IMR-90 (cell line): ENCODE measurements around the gene DAB1. TPM values are rescaled to one million over a fixed set of nuclear protein-coding genes. Genes with fewer than 3 reads are reported as not detected.

Experiments used
- ATAC-seq: fragments of 200-7000 bp; cut with Tn5 transposase; 2 replicates; pipeline ENCODE4 v1.9.1; 2020; ENCODE audit warnings: low read depth, mild to moderate bottlenecking, moderate library complexity
- BruUV-seq: library from RNA; stranded (reverse); fragments of 400-500 nt; replicated peaks from 2 replicates; lab custom pipeline; 2021; lab: Mats Ljungman, UMichigan
- CTCF ChIA-PET: fragments of 300-600 bp; formaldehyde crosslinking; extraction: SDS; loops from one replicate; lab custom pipeline; 2021; ENCODE audit warnings: antibody characterized with exemption; lab: Yijun Ruan, JAX
- POLR2A ChIA-PET: fragments of 300-600 bp; sonication (Branson Sonifier 250); formaldehyde crosslinking; loops from one replicate; lab custom pipeline; 2022; ENCODE audit warnings: antibody characterized with exemption; ENCODE audit not compliant: unreplicated experiment; lab: Charles Lee
- DNase-seq: peaks from one replicate; pipeline ENCODE4 v3.0.0; 2013
- H2AFZ ChIP-seq: replicated peaks from 2 replicates; pipeline ENCODE3; 2013; ENCODE audit warnings: low read length, mild to moderate bottlenecking; ENCODE audit not compliant: poor library complexity
- H2AK5ac ChIP-seq: 2 replicates; pipeline ENCODE4 v1.6.1; 2013; ENCODE audit warnings: low read depth, low read length, inconsistent platforms
- H2AK9ac ChIP-seq: replicated peaks from 2 replicates; pipeline ENCODE3; 2013; ENCODE audit warnings: mild to moderate bottlenecking, low read depth, low read length, moderate library complexity; ENCODE audit not compliant: poor library complexity
- H2BK120ac ChIP-seq: 2 replicates; pipeline ENCODE4 v1.6.1; 2013; ENCODE audit warnings: low read depth, low read length, inconsistent platforms
- H2BK15ac ChIP-seq: 3 replicates; pipeline ENCODE4 v1.6.1; 2013; ENCODE audit warnings: low read depth, low read length, inconsistent platforms
- H2BK20ac ChIP-seq: 2 replicates; pipeline ENCODE4 v1.6.1; 2013; ENCODE audit warnings: low read depth, mild to moderate bottlenecking, inconsistent platforms, low read length, moderate library complexity
- H2BK5ac ChIP-seq: 2 replicates; pipeline ENCODE4 v1.6.1; 2013; ENCODE audit warnings: mild to moderate bottlenecking, low read depth, low read length, inconsistent platforms; ENCODE audit not compliant: poor library complexity, severe bottlenecking
- H3K14ac ChIP-seq: replicated peaks from 2 replicates; pipeline ENCODE4 v1.6.1; 2013; ENCODE audit warnings: low read depth, low read length, inconsistent platforms
- H3K18ac ChIP-seq: 2 replicates; pipeline ENCODE4 v1.6.1; 2013; ENCODE audit warnings: low read depth, low read length, control low read depth
- H3K23ac ChIP-seq: 2 replicates; pipeline ENCODE4 v1.6.1; 2013; ENCODE audit warnings: low read depth, low read length, inconsistent platforms
- H3K27ac ChIP-seq: 2 replicates; pipeline ENCODE4 v1.5.1; 2013; ENCODE audit warnings: mild to moderate bottlenecking, control low read depth, low read length; ENCODE audit not compliant: insufficient read depth
- H3K27me3 ChIP-seq: 2 replicates; pipeline ENCODE4 v1.6.1; 2013; ENCODE audit warnings: low read length; ENCODE audit not compliant: control insufficient read depth, insufficient read depth
- H3K36me3 ChIP-seq: 2 replicates; pipeline ENCODE4 v1.6.1; 2013; ENCODE audit warnings: low read length, mixed read lengths; ENCODE audit not compliant: control insufficient read depth, insufficient read depth
- H3K4ac ChIP-seq: 2 replicates; pipeline ENCODE4 v1.6.1; 2013; ENCODE audit warnings: low read depth, low read length, inconsistent platforms
- H3K4me1 ChIP-seq: 2 replicates; pipeline ENCODE4 v1.6.1; 2013; ENCODE audit warnings: low read length, mixed read lengths; ENCODE audit not compliant: control insufficient read depth, insufficient read depth
- H3K4me2 ChIP-seq: 2 replicates; pipeline ENCODE4 v1.6.1; 2013; ENCODE audit warnings: low read depth, mild to moderate bottlenecking, control low read depth, low read length, moderate library complexity
- H3K4me3 ChIP-seq: 2 replicates; pipeline ENCODE4 v1.5.1; 2013; ENCODE audit warnings: low read depth, mild to moderate bottlenecking, control low read depth, low read length, moderate library complexity; ENCODE audit not compliant: insufficient read depth
- H3K56ac ChIP-seq: 2 replicates; pipeline ENCODE4 v1.6.1; 2013; ENCODE audit warnings: low read length, inconsistent platforms; ENCODE audit not compliant: insufficient read depth; ENCODE audit errors: extremely low read depth
- H3K79me1 ChIP-seq, 2 experiments: 2 replicates each; pipeline ENCODE4 v1.6.1; 2013; ENCODE audit warnings: low read length in 2 of 2, inconsistent platforms in 1 of 2, low read depth in 1 of 2
- H3K9ac ChIP-seq: 2 replicates; pipeline ENCODE4 v1.6.1; 2013; ENCODE audit warnings: low read depth, low read length, control low read depth
- H3K9me1 ChIP-seq: 2 replicates; pipeline ENCODE4 v1.6.1; 2013; ENCODE audit warnings: low read length, inconsistent platforms; ENCODE audit not compliant: insufficient read depth
- H3K9me3 ChIP-seq: 2 replicates; pipeline ENCODE4 v1.6.1; 2013; ENCODE audit warnings: low read length; ENCODE audit not compliant: control insufficient read depth, insufficient read depth
- H4K20me1 ChIP-seq: 2 replicates; pipeline ENCODE4 v1.6.1; 2013; ENCODE audit warnings: low read length, inconsistent platforms; ENCODE audit not compliant: insufficient read depth
- H4K5ac ChIP-seq: 2 replicates; pipeline ENCODE4 v1.6.1; 2013; ENCODE audit warnings: mild to moderate bottlenecking, low read depth, low read length, control low read depth
- H4K8ac ChIP-seq, 2 experiments: 2 replicates each; pipeline ENCODE4 v1.6.1; 2013; ENCODE audit warnings: low read depth in 2 of 2, low read length in 2 of 2, control low read depth in 1 of 2, inconsistent platforms in 1 of 2
- H4K91ac ChIP-seq: 2 replicates; pipeline ENCODE4 v1.6.1; 2013; ENCODE audit warnings: low read depth, low read length, inconsistent platforms; ENCODE audit not compliant: insufficient read depth
- CEBPB ChIP-seq: IDR thresholded peaks from 2 replicates; pipeline ENCODE4 v1.6.1; 2012; ENCODE audit warnings: low read depth, low read length, improper control_type of control experiment
- CHD1 ChIP-seq: IDR thresholded peaks from 2 replicates; pipeline ENCODE4 v1.6.1; 2012; ENCODE audit warnings: low read depth, low read length, improper control_type of control experiment
- POLR2A ChIP-seq: IDR thresholded peaks from 2 replicates; pipeline ENCODE4 v1.6.1; 2012; ENCODE audit warnings: mild to moderate bottlenecking, low read depth, low read length
- WGBS, 2 experiments: methylation state at CpG; one replicate each; pipeline versions ENCODE4 v1.1.5 to v1.1.7; 2013; ENCODE audit warnings: missing lambda C conversion rate in 2 of 2; ENCODE audit not compliant: insufficient read length in 1 of 2; ENCODE audit errors: extremely low coverage in 2 of 2; 5-methylcytosine and 5-hydroxymethylcytosine counted together
- dilution Hi-C: fragments of 300-500 bp; cut with HindIII; formaldehyde crosslinking; loops from one replicate; pipeline ENCODE4 v1.14.3; 2018; ENCODE audit warnings: low sequenced_read_pairs; ENCODE audit not compliant: unreplicated experiment
- in situ Hi-C: fragments of 300-500 bp; cut with MboI; formaldehyde crosslinking; loops from 3 replicates; pipeline ENCODE4 v1.14.3; 2019; ENCODE audit warnings: low sequenced_read_pairs, inconsistent platforms, mixed read lengths
- intact Hi-C: fragments of 100-400 bp; cut with micrococcal nuclease; formaldehyde crosslinking; loops from 2 replicates; pipeline ENCODE4 v1.10.0; 2022
- polyA plus RNA-seq, 3 experiments: library from polyadenylated mRNA; depleted of rRNA; stranded (reverse); fragments of >200 nt; gene quantifications; 2 replicates each; pipeline ENCODE4 v1.2.3, GENCODE V29; 2012; ENCODE audit warnings: low replicate concordance in 1 of 3
- total RNA-seq: library from RNA; depleted of rRNA; stranded (reverse); fragments of >200 nt; gene quantifications from 2 replicates; pipeline ENCODE4 v1.2.3, GENCODE V29; 2012
- TF ChIP-seq, protein P1 (sequence below): fragments of 150-350 bp; IDR thresholded peaks from 2 replicates; pipeline ENCODE4 v1.6.1; 2017; ENCODE audit warnings: mild to moderate bottlenecking, antibody characterized with exemption, low read length, low read depth
- TF ChIP-seq, protein P2 (sequence below): fragments of 150-350 bp; IDR thresholded peaks from 2 replicates; pipeline ENCODE4 v1.6.1; 2016; ENCODE audit warnings: low read depth, mild to moderate bottlenecking, low read length, moderate library complexity, borderline replicate concordance

Gene DAB1
- total and polyA plus RNA-seq, 2 of the 4 experiments (the other 2 are of a cell fraction): 0.18 to 0.41 TPM

DNA sequence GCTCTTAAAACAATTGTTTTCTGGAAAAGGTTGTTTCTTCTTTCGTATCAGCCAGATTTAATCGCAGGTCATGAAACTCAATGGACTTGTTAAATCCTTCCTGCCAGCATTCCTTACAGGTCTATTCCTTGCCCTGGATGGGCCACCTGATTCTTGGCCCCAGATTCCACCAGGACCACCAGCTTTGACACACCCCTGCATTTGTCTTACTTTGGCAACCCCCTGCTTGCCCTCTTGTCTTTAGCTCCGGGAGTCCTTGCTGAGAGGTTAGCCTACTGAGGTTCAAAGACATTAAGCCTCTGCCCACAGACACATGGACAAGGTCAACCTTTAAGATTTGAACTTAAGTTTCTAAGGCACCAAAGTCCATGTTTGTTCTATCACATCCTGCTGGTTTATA, 27.1 kb upstream of the DAB1 start:
- H2AFZ ChIP-seq: no peak overlapping the region
- no peak overlapping the region for H2BK120ac ChIP-seq
- H3K27ac ChIP-seq: no peak overlapping the region
- no peak overlapping the region for H2AK5ac ChIP-seq
- H2BK20ac ChIP-seq: no peak overlapping the region
- no peaks in the 10 kb centered on the region for H4K20me1 ChIP-seq
- WGBS, 2 experiments: no CpG with 5 or more reads among the region's 3 CpGs
- no TSS peak for BruUV-seq
- ATAC-seq: no peak
- no peaks in the 10 kb centered on the region for H3K4me1 ChIP-seq
- no peak overlapping the region for H2BK5ac ChIP-seq
- H3K4ac ChIP-seq: no peak overlapping the region
- no peak overlapping the region for H3K56ac ChIP-seq
- H3K9me3 ChIP-seq: no peaks in the 10 kb centered on the region
- no peaks in the 10 kb centered on the region for H3K36me3 ChIP-seq
- H3K18ac ChIP-seq: no peak overlapping the region
- no peak overlapping the region for H3K14ac ChIP-seq
- H4K91ac ChIP-seq: no peak overlapping the region
- no peaks in the 10 kb centered on the region; the same call in 1 of the 2 replicates for H3K27me3 ChIP-seq
- H4K8ac ChIP-seq: no peak overlapping the region
- no peaks in the 10 kb centered on the region for H3K9me1 ChIP-seq
- intact Hi-C loops: no loop called here
- no peak overlapping the region for H4K5ac ChIP-seq
- dilution Hi-C loops: no loop called here
- CTCF ChIA-PET: interaction anchor here (1.7 kb wide), 1 partner anchor 13 kb away, joined by 8 read pairs; no protein-coding TSS in a partner anchor
- H3K79me1 ChIP-seq: no peaks in the 10 kb centered on the region
- no peak overlapping the region for H3K4me3 ChIP-seq
- in situ Hi-C loops: no loop called here
- H3K4me2 ChIP-seq: no peak overlapping the region
- DNase-seq: no peak
- POLR2A ChIA-PET: no interaction called here
- H2AK9ac ChIP-seq: no peak overlapping the region
- H3K23ac ChIP-seq: no peak overlapping the region
- no peak overlapping the region for H2BK15ac ChIP-seq
- TF ChIP-seq POLR2A: no peak
- TF ChIP-seq, protein P1, sequence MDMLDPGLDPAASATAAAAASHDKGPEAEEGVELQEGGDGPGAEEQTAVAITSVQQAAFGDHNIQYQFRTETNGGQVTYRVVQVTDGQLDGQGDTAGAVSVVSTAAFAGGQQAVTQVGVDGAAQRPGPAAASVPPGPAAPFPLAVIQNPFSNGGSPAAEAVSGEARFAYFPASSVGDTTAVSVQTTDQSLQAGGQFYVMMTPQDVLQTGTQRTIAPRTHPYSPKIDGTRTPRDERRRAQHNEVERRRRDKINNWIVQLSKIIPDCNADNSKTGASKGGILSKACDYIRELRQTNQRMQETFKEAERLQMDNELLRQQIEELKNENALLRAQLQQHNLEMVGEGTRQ: no peak
- TF ChIP-seq, protein P2, sequence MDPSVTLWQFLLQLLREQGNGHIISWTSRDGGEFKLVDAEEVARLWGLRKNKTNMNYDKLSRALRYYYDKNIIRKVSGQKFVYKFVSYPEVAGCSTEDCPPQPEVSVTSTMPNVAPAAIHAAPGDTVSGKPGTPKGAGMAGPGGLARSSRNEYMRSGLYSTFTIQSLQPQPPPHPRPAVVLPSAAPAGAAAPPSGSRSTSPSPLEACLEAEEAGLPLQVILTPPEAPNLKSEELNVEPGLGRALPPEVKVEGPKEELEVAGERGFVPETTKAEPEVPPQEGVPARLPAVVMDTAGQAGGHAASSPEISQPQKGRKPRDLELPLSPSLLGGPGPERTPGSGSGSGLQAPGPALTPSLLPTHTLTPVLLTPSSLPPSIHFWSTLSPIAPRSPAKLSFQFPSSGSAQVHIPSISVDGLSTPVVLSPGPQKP: no peak
- TF ChIP-seq CHD1: no peak
- TF ChIP-seq CEBPB: no peak
- H3K9ac ChIP-seq: no peak overlapping the region
